ENCODE data around the gene IFT43. TPM values are rescaled to one million over a fixed set of nuclear protein-coding genes. Genes with fewer than 3 reads are reported as not detected.

The IFT43 gene
- total RNA-seq, 4 donors from 2014 or later, result 24.5 to 412 (median 31.2) TPM

- no peaks in the 10 kb centered on the region for H3K9me3 ChIP-seq
- peaks cover 8 to 58% (median 26%) of the 10 kb centered on the region in 4 donors for H3K4me1 ChIP-seq
- no peaks in the 10 kb centered on the region for H3K27me3 ChIP-seq
- intact Hi-C loops (cut with DNase I; ENCODE audit: low total_unique reads) (no loop called here), in situ Hi-C loops (cut with MboI; ENCODE audit: low pct_ligation_motif_present in 1 of 4, low pct_unique_long_range_greater_than_20kb in 1 of 4, low sequenced_read_pairs in 3 of 4) (no loop called here)
- no peak overlapping the region for H3K4me3 ChIP-seq
- no peak for TF ChIP-seq POLR2AphosphoS5 (IDR thresholded peaks at IDR 0.05)
- no peak overlapping the region for H3K27ac ChIP-seq
- H3K36me3 ChIP-seq, result no peaks in the 10 kb centered on the region
- WGBS, 2 donors (ENCODE audit: low coverage in 1 of 2), result 69 to 78% methylated on average over 7 to 8 of the region's 8 CpGs
- DNase-seq, result no peak
Observed at GRCh38 chr14:75976826-75977581, 8.6 kb upstream of the IFT43 start.

GRCh38 chr14:75977582-75977943, 8.0 kb upstream of the IFT43 start:
- Histone ChIP-seq H3K4me3 (no peak overlapping the region), H3K27me3 (no peaks in the 10 kb centered on the region), H3K4me1 (peaks cover 8 to 58% (median 26%) of the 10 kb centered on the region in 4 donors), H3K9me3 (no peaks in the 10 kb centered on the region), H3K27ac (peak overlapping the region in 3 of 4 donors; percentile 0 to 23 (median 18)), H3K36me3 (no peaks in the 10 kb centered on the region)
- intact Hi-C loops (cut with DNase I; ENCODE audit: low total_unique reads) (no loop called here), in situ Hi-C loops (cut with MboI; ENCODE audit: low pct_ligation_motif_present in 1 of 4, low pct_unique_long_range_greater_than_20kb in 1 of 4, low sequenced_read_pairs in 3 of 4) (no loop called here)
- no peak for DNase-seq
- WGBS, 2 donors (ENCODE audit: low coverage in 1 of 2), result 43 to 44% methylated on average over 3 of the region's 3 CpGs
- TF ChIP-seq EP300 (IDR thresholded peaks at IDR 0.05; ENCODE audit: low read depth), result no peak
- TF ChIP-seq POLR2AphosphoS5 (IDR thresholded peaks at IDR 0.05), result no peak
- TF ChIP-seq, protein P1, sequence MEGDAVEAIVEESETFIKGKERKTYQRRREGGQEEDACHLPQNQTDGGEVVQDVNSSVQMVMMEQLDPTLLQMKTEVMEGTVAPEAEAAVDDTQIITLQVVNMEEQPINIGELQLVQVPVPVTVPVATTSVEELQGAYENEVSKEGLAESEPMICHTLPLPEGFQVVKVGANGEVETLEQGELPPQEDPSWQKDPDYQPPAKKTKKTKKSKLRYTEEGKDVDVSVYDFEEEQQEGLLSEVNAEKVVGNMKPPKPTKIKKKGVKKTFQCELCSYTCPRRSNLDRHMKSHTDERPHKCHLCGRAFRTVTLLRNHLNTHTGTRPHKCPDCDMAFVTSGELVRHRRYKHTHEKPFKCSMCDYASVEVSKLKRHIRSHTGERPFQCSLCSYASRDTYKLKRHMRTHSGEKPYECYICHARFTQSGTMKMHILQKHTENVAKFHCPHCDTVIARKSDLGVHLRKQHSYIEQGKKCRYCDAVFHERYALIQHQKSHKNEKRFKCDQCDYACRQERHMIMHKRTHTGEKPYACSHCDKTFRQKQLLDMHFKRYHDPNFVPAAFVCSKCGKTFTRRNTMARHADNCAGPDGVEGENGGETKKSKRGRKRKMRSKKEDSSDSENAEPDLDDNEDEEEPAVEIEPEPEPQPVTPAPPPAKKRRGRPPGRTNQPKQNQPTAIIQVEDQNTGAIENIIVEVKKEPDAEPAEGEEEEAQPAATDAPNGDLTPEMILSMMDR (IDR thresholded peaks at IDR 0.05), result no peak
- no peak for TF ChIP-seq POLR2A (IDR thresholded peaks at IDR 0.05)

DNA sequence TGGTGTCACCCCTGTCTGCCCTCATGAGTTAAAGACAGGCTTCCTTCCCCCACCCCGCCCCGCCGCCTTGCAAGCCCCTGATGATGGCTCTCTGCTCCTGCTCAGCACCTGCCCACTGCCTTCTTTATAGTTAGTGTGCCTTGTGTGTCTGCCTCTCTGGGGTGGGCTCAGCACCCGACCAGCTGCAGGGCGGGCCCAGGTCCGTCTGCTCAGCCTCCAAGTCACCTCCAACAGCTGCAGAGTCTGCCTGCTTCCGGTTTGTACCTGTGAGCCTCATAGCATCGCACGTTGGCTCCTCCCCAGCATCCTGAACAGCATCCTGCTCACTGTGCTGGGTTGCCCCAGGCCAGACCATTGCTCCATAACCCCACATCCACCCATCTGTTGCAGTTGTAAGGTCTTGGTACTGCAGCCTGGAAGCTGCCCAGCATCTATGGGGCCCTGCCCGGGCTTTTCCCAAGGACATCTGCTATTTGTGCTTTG, 7.3 kb upstream of the IFT43 start:
- TF ChIP-seq EP300 (IDR thresholded peaks at IDR 0.05; ENCODE audit: low read depth), result no peak
- TF ChIP-seq, protein P1 (IDR thresholded peaks at IDR 0.05), result no peak
- no peak for TF ChIP-seq POLR2AphosphoS5 (IDR thresholded peaks at IDR 0.05)
- no peak for TF ChIP-seq POLR2A (IDR thresholded peaks at IDR 0.05)
- intact Hi-C loops (cut with DNase I; ENCODE audit: low total_unique reads), result no loop called here
- Histone ChIP-seq H3K4me3 (no peak overlapping the region), H3K9me3 (no peaks in the 10 kb centered on the region), H3K27ac (peak overlapping the region in 3 of 4 donors; percentile 0 to 23 (median 18)), H3K27me3 (no peaks in the 10 kb centered on the region), H3K36me3 (no peaks in the 10 kb centered on the region), H3K4me1 (peaks cover 8 to 63% (median 28%) of the 10 kb centered on the region in 4 donors)
- DNase-seq, result peak; percentile 19
- in situ Hi-C loops (cut with MboI; ENCODE audit: low pct_ligation_motif_present in 1 of 4, low pct_unique_long_range_greater_than_20kb in 1 of 4, low sequenced_read_pairs in 3 of 4), result no loop called here
- 74% methylated on average over 10 of the region's 10 CpGs; no CpG with 5 or more reads in 1 of the 2 donors for WGBS, 2 donors (ENCODE audit: low coverage in 1 of 2)

- TF ChIP-seq EP300 (IDR thresholded peaks at IDR 0.05; ENCODE audit: low read depth), result no peak
- TF ChIP-seq POLR2AphosphoS5 (IDR thresholded peaks at IDR 0.05), result no peak
- TF ChIP-seq, protein P1 (IDR thresholded peaks at IDR 0.05), result peak; percentile 43 to 61 (median 48)
- no peak for TF ChIP-seq POLR2A (IDR thresholded peaks at IDR 0.05)
- Histone ChIP-seq H3K36me3 (no peaks in the 10 kb centered on the region), H3K4me3 (peak overlapping the region in 1 of 4 donors; percentile 93), H3K9me3 (no peaks in the 10 kb centered on the region), H3K27me3 (no peaks in the 10 kb centered on the region), H3K27ac (peak overlapping the region in 3 of 4 donors; percentile 92 to 95 (median 93)), H3K4me1 (peaks cover 8 to 63% (median 28%) of the 10 kb centered on the region in 4 donors)
- 17 to 49% methylated on average over 3 to 14 of the region's 14 CpGs for WGBS, 2 donors (ENCODE audit: low coverage in 1 of 2)
- in situ Hi-C loops (cut with MboI; ENCODE audit: low pct_ligation_motif_present in 1 of 4, low pct_unique_long_range_greater_than_20kb in 1 of 4, low sequenced_read_pairs in 3 of 4) (no loop called here), intact Hi-C loops (cut with DNase I; ENCODE audit: low total_unique reads) (no loop called here)
- peak; percentile 23 for DNase-seq
Observed at GRCh38 chr14:75979071-75979571, 6.4 kb upstream of the IFT43 start.

Measured in transverse colon (tissue), 4 donors.